Spinal cord (tissue), 10 donors: Measurements from ENCODE around the gene CFAP61. TPM values are rescaled to one million over a fixed set of nuclear protein-coding genes. Genes with fewer than 3 reads are reported as not detected.
"Not testable (repeated sequence)": the region's sequence is repeated elsewhere in the genome, so short reads cannot be mapped to it uniquely, and the experiment has no call there.

Experiments used
- DNase-seq, 6 donors: peaks; one replicate each; pipeline versions ENCODE4 v3.0.0 to v3.0.0-alpha.2; 2013 to 2015; ENCODE audit warnings: low spot score in 6 of 6, low read depth in 4 of 6
- H3K27ac ChIP-seq: one replicate; pipeline ENCODE4 v1.5.1; 2013; ENCODE audit warnings: low read depth, low read length, control low read depth
- H3K27me3 ChIP-seq: one replicate; pipeline ENCODE4 v1.6.1; 2013; ENCODE audit warnings: low read length; ENCODE audit not compliant: control insufficient read depth, insufficient read depth
- H3K36me3 ChIP-seq: one replicate; pipeline ENCODE4 v1.6.1; 2013; ENCODE audit warnings: low read length; ENCODE audit not compliant: control insufficient read depth, insufficient read depth
- H3K4me1 ChIP-seq: one replicate; pipeline ENCODE4 v1.6.1; 2013; ENCODE audit warnings: low read length; ENCODE audit not compliant: control insufficient read depth, insufficient read depth
- H3K4me3 ChIP-seq: one replicate; pipeline ENCODE4 v1.5.1; 2013; ENCODE audit warnings: low read depth, low read length, control low read depth
- H3K9me3 ChIP-seq: one replicate; pipeline ENCODE4 v1.6.1; 2013; ENCODE audit warnings: low read length; ENCODE audit not compliant: control insufficient read depth, insufficient read depth
- WGBS: methylation state at CpG from one replicate; pipeline ENCODE4 v1.1.5; 2013; ENCODE audit warnings: missing lambda C conversion rate; ENCODE audit not compliant: insufficient coverage; 5-methylcytosine and 5-hydroxymethylcytosine counted together
- polyA plus RNA-seq, 2 donors: library from polyadenylated mRNA; unstranded; fragments of 120-200 nt; gene quantifications; one replicate each; pipeline ENCODE4 v1.2.1, GENCODE V29; 2013; ENCODE audit not compliant: insufficient read length in 2 of 2
- total RNA-seq, 2 donors: library from RNA; depleted of rRNA in 1 of 2; stranded (reverse); fragments of 120-200 nt in 1 of 2; fragments of >200 nt in 1 of 2; gene quantifications; one replicate each; pipeline versions ENCODE4 v1.2.3 to v1.2.4, GENCODE V29; 2013 to 2014
- donor health status: healthy.

The CFAP61 gene
- total and polyA plus RNA-seq, 4 donors: 4.0 to 9.8 (median 7.6) TPM

DNA sequence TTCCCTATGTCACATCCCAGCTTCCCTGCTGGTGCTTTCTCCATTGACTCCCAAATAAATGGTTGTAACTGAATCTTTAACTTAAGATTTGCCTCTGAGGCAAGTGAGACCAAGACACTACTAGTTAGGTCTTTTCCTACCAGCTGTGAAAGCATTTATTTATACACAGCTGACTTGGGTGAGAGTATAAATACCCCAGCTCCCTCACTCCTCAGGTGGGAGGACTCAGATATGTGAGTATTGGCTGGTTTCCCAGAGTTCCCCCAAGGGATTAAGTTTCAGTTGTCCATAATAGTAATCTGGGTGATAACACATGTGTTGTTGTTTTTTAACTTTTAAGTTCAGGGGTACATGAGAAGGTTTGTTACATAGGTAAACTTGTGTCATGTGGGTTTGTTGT is 49.8 kb downstream of the CFAP61 start:
- Histone ChIP-seq H3K36me3 (no peaks in the 10 kb centered on the region), H3K4me3 (no peak overlapping the region), H3K27ac (no peak overlapping the region), H3K27me3 (no peaks in the 10 kb centered on the region), H3K9me3 (no peaks in the 10 kb centered on the region), H3K4me1 (no peaks in the 10 kb centered on the region)
- no peak for DNase-seq

DNA sequence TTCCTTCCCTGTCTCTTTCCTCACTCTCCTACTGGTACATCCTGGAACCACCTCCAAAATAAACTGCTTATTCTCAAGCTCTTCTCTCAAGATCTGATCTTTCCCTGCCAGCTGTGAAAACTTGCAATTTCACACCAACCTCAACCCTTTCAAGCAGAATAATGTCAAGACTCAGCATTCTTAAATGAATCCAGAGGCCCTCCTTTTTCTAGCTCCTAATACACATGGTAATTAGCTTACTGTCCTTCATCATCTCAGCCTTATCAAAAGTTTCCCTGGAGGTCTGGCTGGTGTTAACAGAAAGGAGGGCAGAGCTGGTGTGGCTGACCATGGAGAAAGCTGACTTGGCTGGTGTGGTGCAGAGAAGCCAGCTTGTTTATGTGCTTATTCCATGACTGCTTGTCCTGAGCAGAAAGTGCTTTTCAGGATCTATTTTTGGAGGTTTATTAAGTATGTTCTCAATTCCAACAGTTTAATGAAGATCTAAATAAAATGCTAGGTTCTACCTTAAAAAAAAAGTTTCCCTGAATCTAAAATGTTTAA is 50.5 kb downstream of the CFAP61 start:
- no peaks in the 10 kb centered on the region for H3K4me1 ChIP-seq
- H3K27me3 ChIP-seq: no peaks in the 10 kb centered on the region
- no peak overlapping the region for H3K27ac ChIP-seq
- DNase-seq: peak in 1 of 6 donors; percentile 30
- H3K4me3 ChIP-seq: no peak overlapping the region
- H3K36me3 ChIP-seq: no peaks in the 10 kb centered on the region
- no peaks in the 10 kb centered on the region for H3K9me3 ChIP-seq

DNA sequence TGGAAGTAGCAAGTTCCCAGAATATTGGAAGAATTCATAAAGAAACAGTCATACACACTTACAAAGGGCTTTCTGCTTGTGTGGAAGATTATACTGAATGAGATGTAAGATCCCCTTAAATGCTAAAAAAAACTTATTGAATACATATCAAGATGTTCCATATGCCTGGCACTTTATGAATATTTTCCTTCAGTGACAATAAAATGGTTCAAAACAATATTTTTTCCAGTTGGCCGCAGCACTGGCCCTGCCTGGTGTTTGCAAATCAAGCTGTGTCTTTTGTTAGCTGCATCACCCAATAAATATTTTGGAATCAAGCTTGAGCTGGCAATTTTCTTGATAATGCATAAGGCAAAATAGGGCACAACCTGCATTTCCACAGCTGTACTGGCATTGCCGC is 51.2 kb downstream of the CFAP61 start:
- H3K4me3 ChIP-seq: no peak overlapping the region
- no peaks in the 10 kb centered on the region for H3K9me3 ChIP-seq
- no peaks in the 10 kb centered on the region for H3K27me3 ChIP-seq
- 75% methylated on average over 1 of the region's 2 CpGs for WGBS
- no peaks in the 10 kb centered on the region for H3K4me1 ChIP-seq
- H3K36me3 ChIP-seq: no peaks in the 10 kb centered on the region
- H3K27ac ChIP-seq: no peak overlapping the region
- DNase-seq: no peak

DNA sequence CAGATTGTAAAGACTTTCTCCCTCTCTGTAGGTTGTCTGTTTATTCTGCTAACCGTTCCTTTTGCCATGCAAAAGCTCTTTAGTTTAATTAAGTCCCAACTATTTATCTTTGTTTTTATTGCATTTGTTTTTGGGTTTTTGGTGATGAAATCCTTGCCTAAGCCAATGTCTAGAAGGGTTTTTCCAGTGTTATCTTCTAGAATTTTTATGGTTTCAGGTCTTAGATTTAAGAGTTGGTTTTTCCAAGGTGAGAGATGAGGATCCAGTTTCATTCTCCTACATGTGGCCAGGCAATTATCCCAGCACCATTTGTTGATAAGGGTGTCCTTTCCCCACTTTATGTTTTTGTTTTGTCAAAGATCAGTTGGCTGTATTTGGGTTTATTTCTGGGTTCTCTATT is 70.9 kb downstream of the CFAP61 start:
- H3K9me3 ChIP-seq, H3K36me3 ChIP-seq, DNase-seq, H3K4me3 ChIP-seq, H3K27me3 ChIP-seq, H3K4me1 ChIP-seq, H3K27ac ChIP-seq: not testable (repeated sequence)
- no CpG with 5 or more reads among the region's 1 CpG for WGBS

DNA sequence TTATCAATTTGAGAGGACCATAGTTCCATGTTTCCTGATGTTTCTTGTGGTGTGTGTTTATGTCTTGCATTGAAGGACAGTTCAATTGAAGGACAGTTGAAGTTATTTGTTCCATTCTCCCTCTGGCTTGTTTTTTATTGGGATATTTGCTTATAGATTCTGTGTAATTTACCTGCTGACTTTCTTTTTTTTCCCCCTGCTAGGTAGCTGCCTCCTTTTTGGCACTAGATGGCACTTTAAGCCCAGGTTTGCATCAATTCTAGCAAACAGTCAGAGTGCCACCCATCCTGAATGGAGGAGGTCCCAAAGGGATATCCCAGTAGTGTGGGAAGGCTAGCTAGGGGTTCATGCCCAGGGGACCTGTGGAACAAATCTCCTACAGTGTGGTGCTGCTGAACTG is 78.1 kb downstream of the CFAP61 start:
- Histone ChIP-seq H3K4me1 (no peaks in the 10 kb centered on the region), H3K36me3 (no peaks in the 10 kb centered on the region), H3K4me3 (no peak overlapping the region), H3K27ac (no peak overlapping the region), H3K9me3 (peaks cover 3% of the 10 kb centered on the region), H3K27me3 (no peaks in the 10 kb centered on the region)
- no peak for DNase-seq

DNA sequence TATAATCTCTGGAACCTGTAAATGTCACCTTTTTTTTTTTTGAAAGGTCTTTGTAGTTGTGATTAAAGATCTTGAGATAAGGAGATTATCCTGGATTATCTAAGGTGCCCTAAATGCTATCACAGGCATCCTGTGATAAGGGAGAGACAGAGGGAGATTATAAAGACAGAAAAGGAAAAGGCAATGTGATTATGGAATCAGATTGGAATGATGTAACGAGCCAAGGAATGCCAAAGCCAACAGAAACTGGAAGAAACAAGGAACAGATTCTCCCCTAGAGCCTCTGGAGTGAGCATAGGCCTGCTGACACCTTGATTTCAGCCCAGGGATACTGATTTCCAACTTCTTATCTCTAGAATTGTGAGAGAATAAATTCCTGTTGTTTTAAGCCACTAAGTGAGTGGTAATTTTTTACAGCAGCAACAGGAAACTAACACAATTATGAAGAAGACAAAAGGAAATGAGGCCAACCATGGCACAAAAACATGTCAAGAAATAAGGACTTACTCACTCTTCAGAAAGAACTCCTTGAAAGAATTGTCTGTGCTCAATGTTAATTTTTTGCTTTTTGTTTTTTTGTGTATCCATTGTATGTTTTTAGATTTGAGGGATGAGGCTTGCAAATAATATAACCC is 82.7 kb downstream of the CFAP61 start:
- H3K4me1 ChIP-seq: no peaks in the 10 kb centered on the region
- H3K9me3 ChIP-seq: peaks cover 6% of the 10 kb centered on the region
- no peak for DNase-seq
- H3K36me3 ChIP-seq: no peaks in the 10 kb centered on the region
- no peak overlapping the region for H3K27ac ChIP-seq
- no CpG with 5 or more reads among the region's 1 CpG for WGBS
- no peak overlapping the region for H3K4me3 ChIP-seq
- no peaks in the 10 kb centered on the region for H3K27me3 ChIP-seq

DNA sequence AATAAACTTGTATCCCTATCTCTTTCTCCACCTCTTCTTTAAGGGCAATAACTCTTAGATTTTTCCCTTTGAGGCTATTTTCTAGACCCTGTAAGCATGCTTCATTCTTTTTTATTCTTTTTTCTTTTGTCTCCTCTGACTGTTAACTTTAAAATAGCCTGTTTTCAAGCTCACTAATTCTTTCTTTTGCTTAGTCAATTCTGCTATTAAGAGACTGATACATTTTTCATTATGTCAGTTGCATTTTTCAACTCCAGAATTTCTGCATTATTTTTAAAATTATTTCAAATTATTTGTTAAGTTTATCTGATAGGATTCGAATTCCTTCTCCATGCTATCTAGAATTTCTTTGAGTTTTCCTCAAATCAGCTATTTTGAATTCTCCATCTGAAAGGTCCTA is 84.0 kb downstream of the CFAP61 start:
- Histone ChIP-seq H3K4me3 (no peak overlapping the region), H3K27ac (no peak overlapping the region), H3K27me3 (no peaks in the 10 kb centered on the region), H3K36me3 (no peaks in the 10 kb centered on the region), H3K4me1 (no peaks in the 10 kb centered on the region), H3K9me3 (peaks cover 3% of the 10 kb centered on the region)
- no peak for DNase-seq
- WGBS: no CpG with 5 or more reads among the region's 1 CpG

DNA sequence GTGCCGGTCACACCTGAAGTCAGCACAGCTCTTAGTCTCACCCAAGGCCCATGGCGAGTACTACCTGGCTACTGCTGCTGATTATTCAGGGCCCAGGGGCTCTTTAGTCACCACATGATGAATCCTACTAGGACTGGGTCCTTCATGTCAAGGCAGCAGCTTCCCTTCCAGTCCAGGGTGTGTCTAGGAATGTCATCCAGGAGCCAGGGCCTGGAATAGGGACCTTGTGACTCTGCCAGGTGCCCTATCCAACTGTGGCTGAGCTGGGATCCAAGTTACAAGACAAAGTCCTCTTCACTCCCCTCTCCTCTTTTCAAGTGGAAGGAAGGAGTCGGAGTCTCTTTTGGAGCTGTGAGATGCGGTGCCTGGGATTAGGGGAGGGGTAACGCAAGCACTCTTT is 85.5 kb downstream of the CFAP61 start:
- H3K4me1 ChIP-seq: no peaks in the 10 kb centered on the region
- WGBS: 96% methylated on average over 5 of the region's 5 CpGs
- H3K27me3 ChIP-seq: no peaks in the 10 kb centered on the region
- no peak for DNase-seq
- H3K9me3 ChIP-seq: peaks cover 3% of the 10 kb centered on the region
- no peaks in the 10 kb centered on the region for H3K36me3 ChIP-seq
- no peak overlapping the region for H3K27ac ChIP-seq
- no peak overlapping the region for H3K4me3 ChIP-seq

DNA sequence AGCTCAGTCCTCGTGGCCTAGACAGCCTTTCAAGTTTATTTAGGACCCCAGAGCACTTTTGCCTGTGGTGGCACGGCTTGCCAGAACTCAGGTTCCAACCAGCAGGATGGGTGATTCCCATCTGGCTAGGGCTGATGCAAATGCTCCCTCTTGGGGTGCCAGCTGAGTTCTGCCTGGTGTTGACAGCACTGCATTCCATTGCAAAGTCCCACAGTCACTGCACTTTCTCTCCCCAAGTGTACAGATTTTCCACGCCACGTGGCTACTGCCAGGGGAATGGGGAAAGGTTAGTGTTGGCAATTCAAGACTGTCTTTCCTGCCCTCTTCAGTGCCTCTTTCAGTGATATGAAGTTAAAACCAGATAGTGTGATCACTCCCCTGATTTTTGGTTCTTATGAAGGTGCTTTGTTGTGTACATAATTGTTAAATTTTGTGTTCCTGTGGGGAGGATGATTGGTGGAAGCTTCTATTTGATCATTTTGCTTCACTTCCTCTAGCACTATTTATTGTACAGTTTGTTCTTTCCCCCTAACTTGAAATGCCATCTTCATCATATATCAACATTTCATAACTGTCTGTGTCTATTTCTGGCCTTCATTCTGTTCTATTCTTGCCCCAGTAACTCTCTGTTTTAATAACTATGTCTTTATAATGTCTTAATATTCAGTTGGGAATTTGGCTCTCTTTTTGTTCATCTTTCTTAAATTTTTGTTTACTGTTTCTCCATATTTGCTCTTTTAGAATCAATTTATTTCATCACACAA is 86.2 kb downstream of the CFAP61 start:
- H3K27me3 ChIP-seq: no peaks in the 10 kb centered on the region
- H3K4me3 ChIP-seq: no peak overlapping the region
- H3K36me3 ChIP-seq: no peaks in the 10 kb centered on the region
- no peak overlapping the region for H3K27ac ChIP-seq
- DNase-seq: no peak
- WGBS: 64% methylated on average over 2 of the region's 4 CpGs
- H3K9me3 ChIP-seq: peaks cover 3% of the 10 kb centered on the region
- H3K4me1 ChIP-seq: no peaks in the 10 kb centered on the region

DNA sequence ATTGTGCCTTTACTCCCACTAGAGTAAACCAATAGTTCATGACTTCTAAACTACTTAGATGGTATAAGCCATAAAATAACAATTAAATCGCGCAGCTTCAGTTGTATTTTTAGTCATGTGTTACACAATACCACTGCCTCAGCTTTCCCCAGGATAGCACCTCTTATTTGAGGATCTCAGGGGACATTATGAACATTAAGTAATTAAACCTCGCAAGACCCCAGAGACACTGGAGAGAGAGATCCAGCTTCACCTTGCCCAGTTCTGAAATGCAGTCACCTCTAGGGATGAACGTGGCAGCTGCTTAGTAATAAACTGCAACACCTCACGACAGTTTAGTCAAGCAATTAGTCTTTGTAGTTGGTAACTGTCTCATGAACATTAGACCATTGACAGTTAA is 87.1 kb downstream of the CFAP61 start:
- peak in 1 of 6 donors; percentile 2 for DNase-seq
- no peak overlapping the region for H3K27ac ChIP-seq
- H3K4me3 ChIP-seq: no peak overlapping the region
- peaks cover 3% of the 10 kb centered on the region for H3K9me3 ChIP-seq
- H3K27me3 ChIP-seq: no peaks in the 10 kb centered on the region
- WGBS: 83% methylated on average over 1 of the region's 5 CpGs
- no peaks in the 10 kb centered on the region for H3K36me3 ChIP-seq
- no peaks in the 10 kb centered on the region for H3K4me1 ChIP-seq
